Neuron (in vitro differentiated cells): ENCODE results near the gene TRPM5.

ENCODE experiments used
- H2AFZ ChIP-seq: one replicate; pipeline ENCODE4 v1.6.1; 2013; ENCODE audit warnings: low read depth, mild to moderate bottlenecking, inconsistent platforms, low read length, moderate library complexity
- H3K27me3 ChIP-seq: one replicate; pipeline ENCODE4 v1.6.1; 2013; ENCODE audit warnings: low read length; ENCODE audit not compliant: insufficient read depth
- H3K36me3 ChIP-seq: one replicate; pipeline ENCODE4 v1.6.1; 2013; ENCODE audit warnings: low read length; ENCODE audit not compliant: insufficient read depth
- H3K4me1 ChIP-seq: one replicate; pipeline ENCODE4 v1.6.1; 2013; ENCODE audit warnings: low read length; ENCODE audit not compliant: insufficient read depth
- H3K4me3 ChIP-seq: 2 replicates; pipeline ENCODE4 v1.5.1; 2013; ENCODE audit warnings: mild to moderate bottlenecking, low read length, moderate library complexity
- H3K9me3 ChIP-seq: one replicate; pipeline ENCODE4 v1.6.1; 2013; ENCODE audit warnings: low read length

Gene TRPM5

DNA sequence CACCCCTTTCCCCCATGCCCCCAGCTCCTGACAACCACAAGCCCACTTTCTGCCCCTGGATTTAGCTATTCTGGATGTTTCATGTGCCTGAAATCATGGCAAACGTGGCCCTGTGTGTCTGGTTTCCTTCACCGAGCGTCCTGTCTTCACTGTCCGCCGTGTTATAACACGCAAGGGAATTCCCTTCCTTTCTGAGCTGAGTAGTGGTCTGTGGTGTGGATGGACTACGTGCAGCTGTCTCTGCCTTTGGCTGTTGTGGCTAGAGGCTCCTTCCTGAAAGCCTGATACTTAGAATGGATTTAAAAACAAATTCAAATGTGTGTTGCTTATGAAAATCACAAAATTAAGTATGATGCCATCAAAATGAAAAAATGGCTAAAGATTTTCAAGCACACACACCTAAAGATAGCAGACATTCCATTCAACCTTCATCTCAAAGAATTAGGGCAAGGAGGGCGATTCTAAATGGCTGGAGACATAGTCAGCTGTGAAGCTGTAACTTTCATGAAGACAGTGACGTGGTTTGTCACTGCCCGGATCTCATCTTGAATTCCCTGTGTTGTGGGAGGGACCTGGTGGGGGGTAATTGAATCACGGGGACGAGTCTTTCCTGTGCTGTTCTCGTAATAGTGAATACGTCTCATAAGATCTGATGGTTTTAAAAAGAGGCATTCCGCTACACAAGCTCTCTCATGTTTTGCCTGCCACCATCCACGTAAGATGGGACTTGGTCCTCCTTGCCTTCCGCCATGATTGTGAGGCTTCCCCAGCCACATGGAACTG, 31.0 kb upstream of the TRPM5 start:
- Histone ChIP-seq H3K36me3 (no peaks in the 10 kb centered on the region), H3K9me3 (no peaks in the 10 kb centered on the region), H3K4me3 (no peak overlapping the region), H2AFZ (no peak overlapping the region), H3K27me3 (no peaks in the 10 kb centered on the region), H3K4me1 (no peaks in the 10 kb centered on the region)

DNA sequence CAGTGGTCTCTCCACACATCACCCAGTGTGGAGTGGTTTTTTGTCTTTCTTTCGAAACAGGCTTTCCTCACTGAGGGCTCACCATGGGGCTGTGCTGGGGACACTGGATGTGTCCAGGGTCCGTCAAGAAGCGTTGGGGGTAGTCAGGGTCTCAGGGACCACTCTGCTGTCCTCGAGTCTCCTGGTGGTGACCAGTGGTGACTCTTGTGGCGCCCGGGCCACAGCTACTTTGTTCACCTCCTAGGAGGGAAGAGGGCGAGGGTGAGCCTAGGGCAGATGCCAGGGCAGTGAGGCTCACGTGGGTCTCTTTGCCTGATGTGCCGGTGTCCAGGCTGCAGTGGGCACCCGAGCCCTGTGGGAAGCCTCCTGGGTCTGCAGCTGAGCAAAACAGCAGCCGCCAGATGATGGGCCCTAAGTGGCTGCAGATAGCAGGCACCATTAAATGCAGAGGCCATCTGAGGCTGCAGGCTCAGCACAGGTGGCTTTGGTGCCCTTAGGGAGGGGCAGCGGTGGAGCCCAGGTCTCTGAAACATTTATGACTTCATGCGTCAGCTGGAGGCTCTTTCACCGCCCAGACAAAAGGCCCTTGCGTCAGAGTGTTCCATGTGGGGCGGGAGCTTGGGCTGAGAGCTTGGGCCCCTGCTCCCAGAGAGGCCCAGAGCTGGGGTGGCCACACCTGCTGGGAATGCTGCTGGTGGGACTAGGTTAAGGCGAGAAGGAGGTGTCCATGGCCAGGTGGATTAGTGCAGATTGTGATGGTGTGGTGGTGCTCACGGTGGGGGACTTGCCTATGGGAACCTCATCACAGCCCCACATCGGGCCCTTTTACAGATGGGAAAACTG, 30.0 kb upstream of the TRPM5 start:
- Histone ChIP-seq H2AFZ (no peak overlapping the region), H3K9me3 (no peaks in the 10 kb centered on the region), H3K4me1 (no peaks in the 10 kb centered on the region), H3K36me3 (no peaks in the 10 kb centered on the region), H3K27me3 (no peaks in the 10 kb centered on the region), H3K4me3 (no peak overlapping the region)

DNA sequence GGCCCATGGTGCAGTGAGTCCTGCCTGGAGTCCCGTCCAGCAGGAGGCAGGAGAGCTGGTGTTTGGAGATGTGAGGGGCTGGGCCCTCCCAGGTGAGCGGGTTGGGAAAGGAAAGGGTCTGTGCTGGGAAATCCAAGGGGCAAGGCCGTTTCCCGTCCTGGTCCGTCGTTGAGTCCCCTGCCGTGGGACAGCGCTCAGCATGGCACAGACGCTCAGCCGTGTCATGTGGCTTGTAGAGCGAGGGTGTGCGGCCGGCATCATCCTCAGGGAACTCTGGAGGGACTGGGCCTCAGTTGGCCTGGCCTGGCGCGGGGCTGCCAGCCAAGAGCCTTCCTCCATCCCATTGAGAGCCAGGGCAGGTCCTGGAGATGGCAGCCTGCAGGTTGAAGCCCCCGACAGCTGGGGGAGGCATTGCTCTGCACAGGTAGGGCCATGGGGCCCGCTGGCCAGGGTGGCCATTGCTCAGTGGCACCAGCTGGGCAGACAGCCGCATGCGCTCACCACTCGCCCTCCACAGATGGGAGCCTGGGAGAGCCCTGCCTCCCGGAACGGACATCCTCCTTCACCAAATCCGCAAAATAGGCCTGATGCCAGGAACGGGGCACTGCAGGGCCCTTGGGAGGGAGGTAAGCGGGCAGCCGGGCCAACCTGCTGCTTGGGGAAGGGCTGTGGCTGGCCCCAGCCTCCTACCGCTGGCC, 29.2 kb upstream of the TRPM5 start:
- Histone ChIP-seq H3K4me3 (no peak overlapping the region), H3K4me1 (no peaks in the 10 kb centered on the region), H2AFZ (no peak overlapping the region), H3K9me3 (no peaks in the 10 kb centered on the region), H3K36me3 (no peaks in the 10 kb centered on the region), H3K27me3 (peaks cover 5% of the 10 kb centered on the region)

DNA sequence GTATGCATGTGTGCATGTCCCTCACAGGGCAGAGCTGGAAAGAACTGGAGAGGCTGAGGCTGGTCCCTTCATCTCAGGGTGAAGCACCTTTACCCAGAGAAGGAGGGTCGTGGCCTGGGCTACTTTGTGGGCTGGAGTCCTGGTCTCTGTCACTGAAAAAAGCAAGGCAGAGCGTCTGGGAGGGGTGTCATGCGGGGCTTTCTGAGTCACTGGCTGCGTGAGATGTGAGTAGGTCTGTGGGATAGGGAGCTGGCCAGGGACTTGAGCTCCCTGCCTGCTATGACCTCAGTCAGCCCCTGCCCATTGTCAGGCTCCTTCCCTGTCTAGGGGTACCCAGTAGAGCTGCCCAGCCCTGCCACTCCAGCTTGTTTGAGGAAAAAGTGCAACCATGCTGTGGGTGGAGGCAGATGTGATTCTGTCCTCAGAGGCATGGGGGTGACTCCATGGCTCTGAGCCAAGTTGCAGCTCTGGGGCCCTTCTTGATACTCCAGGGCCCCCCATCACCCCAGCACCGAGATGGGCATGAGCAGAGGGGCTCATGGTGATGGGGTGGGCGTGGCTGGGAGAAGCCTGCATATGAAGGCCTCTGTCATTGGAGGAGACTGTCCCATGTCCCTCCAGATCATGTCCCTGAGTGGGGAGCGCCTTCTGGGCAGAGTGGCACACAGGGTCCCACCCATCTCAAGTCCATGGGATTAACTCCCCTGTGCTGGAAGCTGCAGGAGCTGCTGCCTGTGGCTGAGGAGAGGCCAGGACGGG, 28.3 kb upstream of the TRPM5 start:
- Histone ChIP-seq H3K4me1 (no peaks in the 10 kb centered on the region), H3K9me3 (no peaks in the 10 kb centered on the region), H2AFZ (no peak overlapping the region), H3K4me3 (no peak overlapping the region), H3K36me3 (no peaks in the 10 kb centered on the region), H3K27me3 (peaks cover 7% of the 10 kb centered on the region)

DNA sequence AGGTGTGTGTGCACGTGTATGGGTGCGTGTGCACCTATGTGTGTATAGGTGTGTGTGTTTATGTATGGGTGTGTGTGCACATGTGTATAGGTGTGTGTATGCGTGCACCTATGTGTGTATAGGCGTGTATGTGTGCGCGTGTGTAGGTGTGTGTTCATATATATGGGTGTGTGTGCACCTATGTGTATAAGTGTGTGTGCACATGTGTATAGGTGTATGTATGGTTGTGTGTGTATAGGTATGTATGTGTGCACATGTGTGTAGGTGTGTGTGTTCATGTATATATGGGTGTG, 27.4 kb upstream of the TRPM5 start:
- no peak overlapping the region for H3K4me3 ChIP-seq
- peaks cover 7% of the 10 kb centered on the region for H3K27me3 ChIP-seq
- H2AFZ ChIP-seq = no peak overlapping the region
- no peaks in the 10 kb centered on the region for H3K36me3 ChIP-seq
- no peaks in the 10 kb centered on the region for H3K4me1 ChIP-seq
- no peaks in the 10 kb centered on the region for H3K9me3 ChIP-seq

DNA sequence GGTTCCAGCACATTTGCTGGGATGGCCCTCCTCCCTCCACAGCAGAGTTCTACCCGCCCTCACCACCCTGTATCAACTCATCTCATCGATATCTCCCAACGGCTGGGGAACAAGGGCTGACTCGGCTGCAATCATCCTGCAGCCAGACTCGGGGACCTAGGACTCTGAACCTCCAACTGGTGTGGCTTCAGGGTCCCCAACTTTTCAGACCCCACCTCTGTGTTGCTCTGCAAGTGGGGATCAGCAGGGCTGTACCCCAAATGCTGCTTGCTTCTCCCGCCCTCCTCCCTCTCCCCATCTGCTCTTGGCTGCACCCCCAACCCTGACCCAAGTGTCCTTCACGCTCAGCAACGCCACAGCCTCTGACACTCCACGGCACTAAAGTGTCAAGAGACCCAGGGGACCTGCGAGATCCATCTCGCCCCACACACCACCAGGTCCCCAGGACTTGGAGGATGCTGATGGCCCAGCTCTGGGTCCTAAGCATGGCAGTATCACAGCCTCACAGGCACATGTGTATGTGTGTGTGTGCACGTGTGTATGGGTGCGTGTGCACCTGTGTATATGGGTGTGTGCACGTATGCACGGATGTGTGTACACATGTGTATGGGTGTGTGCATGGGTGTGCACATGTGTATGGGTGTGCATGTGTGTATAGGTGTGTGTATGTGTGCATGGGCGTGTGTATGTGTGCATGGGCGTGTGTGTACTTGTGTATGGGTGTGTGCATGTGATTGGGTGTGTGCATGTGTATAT, 26.9 kb upstream of the TRPM5 start:
- H3K36me3 ChIP-seq = no peaks in the 10 kb centered on the region
- no peaks in the 10 kb centered on the region for H3K4me1 ChIP-seq
- no peaks in the 10 kb centered on the region for H3K9me3 ChIP-seq
- no peak overlapping the region for H3K4me3 ChIP-seq
- no peak overlapping the region for H2AFZ ChIP-seq
- H3K27me3 ChIP-seq = peaks cover 7% of the 10 kb centered on the region

DNA sequence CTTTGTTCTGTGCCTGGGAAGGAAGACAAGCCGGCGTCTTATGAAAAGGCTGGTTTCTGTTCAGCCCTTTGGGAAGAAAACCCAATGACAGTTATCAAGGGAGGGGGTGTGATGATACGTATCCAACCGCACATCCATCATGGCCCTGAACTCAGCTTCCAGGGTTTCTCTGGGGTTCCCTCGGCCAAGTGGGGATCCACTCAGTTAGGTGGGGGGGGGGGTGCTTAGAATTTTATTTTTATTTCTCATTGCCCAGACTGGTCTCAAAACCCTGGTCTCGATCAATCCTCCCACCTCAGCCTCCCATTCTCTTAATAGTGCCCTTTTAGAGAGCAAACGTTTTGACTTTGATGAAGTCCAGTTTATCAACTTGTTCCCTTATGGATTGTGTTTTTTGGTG, 26.2 kb upstream of the TRPM5 start:
- Histone ChIP-seq H3K9me3 (no peaks in the 10 kb centered on the region), H3K4me1 (no peaks in the 10 kb centered on the region), H3K36me3 (no peaks in the 10 kb centered on the region), H3K4me3 (no peak overlapping the region), H3K27me3 (peaks cover 7% of the 10 kb centered on the region), H2AFZ (no peak overlapping the region)

DNA sequence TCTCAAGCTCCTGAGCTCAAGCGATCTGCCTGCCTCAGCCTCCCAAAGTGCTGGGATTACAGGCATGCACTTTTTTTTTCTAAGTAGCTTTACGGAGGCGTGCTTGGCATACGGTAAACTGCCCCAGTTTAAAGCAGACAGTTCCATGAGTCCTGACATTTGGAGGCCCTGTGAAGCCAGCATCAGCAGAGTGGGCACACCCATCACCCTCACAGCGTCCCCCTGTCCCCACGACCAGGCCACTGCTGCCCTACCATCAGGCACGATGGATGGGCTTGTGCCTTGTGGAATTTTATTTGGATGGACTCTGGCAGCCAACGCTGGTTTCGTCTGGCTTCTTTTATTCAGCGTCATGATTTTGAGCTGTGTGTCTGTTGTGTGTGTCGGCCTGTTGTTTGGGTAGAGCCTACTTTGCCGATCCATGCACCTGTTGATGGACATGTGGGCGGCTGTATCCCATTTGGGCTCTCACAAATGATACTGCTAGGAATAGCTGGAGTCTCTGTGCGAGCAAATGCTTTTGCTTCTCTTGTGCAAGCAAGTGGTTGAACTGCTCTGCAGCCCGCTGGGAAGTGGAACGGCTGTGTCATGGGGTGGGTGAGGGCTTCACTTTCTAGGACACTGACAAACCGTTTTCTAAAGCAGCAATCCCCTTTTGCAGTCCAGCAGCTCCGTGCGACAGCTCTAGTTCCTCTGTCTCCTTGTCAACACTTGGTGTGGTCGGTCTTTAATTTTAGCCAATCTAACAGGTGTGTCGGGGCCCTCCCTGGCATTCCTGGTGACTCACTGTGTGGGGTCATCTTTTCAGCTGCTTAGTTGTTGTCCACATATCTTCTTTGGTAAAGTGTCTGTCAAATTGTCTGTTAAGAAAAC, 24.3 kb upstream of the TRPM5 start:
- Histone ChIP-seq H3K4me3 (no peak overlapping the region), H3K9me3 (no peaks in the 10 kb centered on the region), H2AFZ (no peak overlapping the region), H3K36me3 (no peaks in the 10 kb centered on the region), H3K4me1 (no peaks in the 10 kb centered on the region), H3K27me3 (peaks cover 11% of the 10 kb centered on the region)

DNA sequence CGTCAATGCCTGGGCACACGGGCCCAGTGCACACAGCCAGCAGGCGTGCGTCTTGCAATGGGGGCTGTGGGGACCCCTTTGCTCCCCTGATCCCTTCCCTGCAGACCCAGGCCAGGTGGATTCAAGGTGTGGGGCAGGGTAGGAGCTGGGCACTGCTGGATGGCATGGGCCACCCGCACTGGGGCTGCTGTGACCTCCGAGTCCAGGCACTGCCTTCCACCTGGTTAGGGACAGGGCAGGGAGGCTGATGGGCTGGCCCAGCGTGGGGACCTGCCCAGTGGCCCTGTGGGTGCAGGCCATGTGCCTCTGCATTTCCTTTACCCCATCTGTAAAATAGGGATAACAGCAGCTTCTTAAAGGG, 23.4 kb upstream of the TRPM5 start:
- Histone ChIP-seq H3K4me3 (no peak overlapping the region), H3K9me3 (no peaks in the 10 kb centered on the region), H2AFZ (no peak overlapping the region), H3K4me1 (no peaks in the 10 kb centered on the region), H3K36me3 (no peaks in the 10 kb centered on the region), H3K27me3 (peaks cover 11% of the 10 kb centered on the region)

DNA sequence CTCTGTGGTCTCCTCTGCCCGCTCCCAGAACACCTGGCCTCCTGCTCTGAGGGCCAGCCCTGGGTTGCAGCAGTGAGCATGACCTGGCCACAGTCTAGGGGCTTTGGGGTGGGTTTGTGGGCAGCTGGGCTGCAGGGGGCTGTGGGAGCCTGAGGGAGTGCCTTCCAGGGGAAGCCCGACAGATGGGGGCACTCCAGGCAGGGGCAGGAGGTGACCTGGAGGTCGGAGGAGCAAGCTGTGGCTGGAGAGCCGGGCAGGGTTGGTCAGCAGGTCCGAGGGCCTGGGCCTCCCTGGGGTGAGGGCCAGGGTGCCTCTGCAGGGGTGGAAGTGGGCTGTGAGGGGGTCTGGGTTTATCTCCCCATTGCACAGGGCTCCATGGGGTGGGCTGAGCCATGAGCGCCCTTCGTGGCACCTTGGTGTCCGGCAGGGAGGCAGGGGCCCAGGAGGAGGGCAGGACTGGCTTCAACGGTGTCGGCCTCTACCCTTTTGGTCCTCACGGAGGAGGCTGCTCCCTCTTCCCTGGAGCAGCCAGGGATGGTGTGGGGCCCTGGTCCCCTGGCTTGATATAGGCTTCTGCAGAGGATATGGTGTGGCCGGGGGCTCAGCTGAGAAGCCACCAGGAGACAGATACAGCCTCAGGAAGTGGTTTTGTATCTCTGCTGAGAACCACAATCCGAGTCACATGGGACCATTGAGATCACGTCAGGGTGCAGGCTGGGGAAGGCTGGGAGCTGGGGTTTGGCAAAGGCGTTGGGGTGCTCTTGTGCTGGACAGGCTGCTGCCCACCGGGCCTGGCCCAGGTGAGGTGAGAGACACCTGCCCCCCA, 22.8 kb upstream of the TRPM5 start:
- Histone ChIP-seq H2AFZ (no peak overlapping the region), H3K9me3 (no peaks in the 10 kb centered on the region), H3K4me3 (no peak overlapping the region), H3K27me3 (peaks cover 14% of the 10 kb centered on the region), H3K4me1 (no peaks in the 10 kb centered on the region), H3K36me3 (no peaks in the 10 kb centered on the region)

DNA sequence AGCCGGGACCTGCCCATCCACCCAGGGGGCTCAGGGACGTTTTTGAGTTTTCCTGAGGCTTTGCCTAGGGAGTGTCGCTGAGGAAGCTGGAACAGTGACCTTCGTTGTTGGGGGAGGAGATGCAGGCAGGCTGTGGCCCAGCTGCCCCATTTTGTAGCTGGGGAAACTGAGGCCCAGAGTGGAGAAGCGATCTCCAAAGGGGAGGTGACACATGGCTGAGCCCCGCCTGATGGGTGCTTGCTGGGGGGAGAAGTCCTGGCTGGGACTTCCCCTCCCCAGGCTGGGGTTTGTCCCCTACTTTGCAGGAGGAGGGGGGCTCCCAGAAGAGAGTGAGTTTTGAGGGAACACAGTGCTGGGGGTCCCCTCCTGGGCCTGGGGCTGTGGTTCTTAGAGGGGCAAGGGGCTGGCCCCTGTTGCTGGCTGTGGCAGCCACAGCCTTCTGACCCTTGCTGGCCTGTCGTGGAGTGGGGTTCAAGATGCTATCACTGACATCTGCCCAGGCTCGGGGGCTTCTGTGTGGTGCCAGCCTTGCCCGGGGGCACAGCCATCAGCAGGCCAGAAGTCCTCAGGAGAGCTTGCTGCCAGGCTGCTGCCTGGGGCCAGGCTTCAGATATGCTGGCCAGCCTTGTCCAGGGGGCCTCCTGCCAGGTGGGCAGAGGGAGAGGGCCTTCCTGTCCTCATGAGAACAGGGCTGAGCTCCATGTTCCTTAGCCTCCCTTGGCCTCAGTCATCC, 21.9 kb upstream of the TRPM5 start:
- Histone ChIP-seq H3K36me3 (no peaks in the 10 kb centered on the region), H3K27me3 (peaks cover 14% of the 10 kb centered on the region)

More for the DNA sequence above, 21.9 kb upstream of the TRPM5 start:
- H3K9me3 ChIP-seq = no peaks in the 10 kb centered on the region
- no peak overlapping the region for H2AFZ ChIP-seq
- no peaks in the 10 kb centered on the region for H3K4me1 ChIP-seq
- H3K4me3 ChIP-seq = no peak overlapping the region
